NCI-H345 treated with DMSO at 0.1 percent for 48 hours (cell line): ENCODE data around the gene DYNLL1.

ENCODE experiments used
- DNase-seq: peaks from one replicate; lab custom pipeline; 2025; ENCODE audit not compliant: unreplicated experiment; lab: John Stamatoyannopoulos, UW

DYNLL1 gene

GRCh38 chr12:120546050-120546386, 50.1 kb downstream of the DYNLL1 start:
- DNase-seq, result no peak
